K562 (cell line): ENCODE data around the gene CCT3. TPM values are rescaled to one million over a fixed set of nuclear protein-coding genes. Genes with fewer than 3 reads are reported as not detected.

Experiments
- ATAC-seq: fragments of 200-7000 bp; cut with Tn5 transposase; 3 replicates; pipeline ENCODE4 v1.9.1; 2020; ENCODE audit warnings: moderate library complexity
- BruUV-seq: library from RNA; stranded (reverse); fragments of 400-500 nt; replicated peaks from 2 replicates; lab custom pipeline; 2021; lab: Mats Ljungman, UMichigan
- CTCF ChIA-PET: fragments of 300-600 bp; formaldehyde crosslinking; extraction: SDS; loops from one replicate; lab custom pipeline; 2021; ENCODE audit warnings: low intra/inter-chr PET ratio; lab: Yijun Ruan, JAX
- POLR2A ChIA-PET: fragments of 300-600, 350-650 bp; sonication (Branson Sonifier 250); formaldehyde crosslinking; extraction: SDS; loops from one replicate; lab custom pipeline; 2021; ENCODE audit warnings: antibody characterized with exemption, inconsistent platforms; lab: Yijun Ruan, JAX
- DNase-seq, 4 experiments: peaks; one replicate each; pipeline versions ENCODE4 v3.0.0 to v3.0.0-alpha.2; 2011 to 2018; ENCODE audit warnings: low spot score in 3 of 4, mixed read lengths in 3 of 4; ENCODE audit errors: extremely low read depth in 1 of 4
- FAIRE-seq: peaks from 2 replicates; lab custom pipeline; 2011; peaks lifted over from hg19 to GRCh38; lab: Jason Lieb, UNC
- H2AFZ ChIP-seq: 2 replicates; pipeline ENCODE4 v1.6.0; 2011; ENCODE audit warnings: low read depth, low read length, control low read depth, inconsistent platforms
- H3K27ac ChIP-seq: fragments of 200-600 bp; 3 replicates; pipeline ENCODE4 v1.8.0; 2011; ENCODE audit warnings: low read depth, mild to moderate bottlenecking, control low read depth, inconsistent platforms, low read length, moderate library complexity, mixed read lengths; ENCODE audit errors: extremely low read depth
- H3K27me3 ChIP-seq, 2 experiments: fragments of 300-600 bp in 1 of 2; 2 replicates in 1 of 2; 3 replicates in 1 of 2; pipeline versions ENCODE4 v1.6.0 to v1.8.0; 2011; ENCODE audit warnings: inconsistent platforms in 2 of 2, low read length in 2 of 2, mild to moderate bottlenecking in 1 of 2, mixed read lengths in 1 of 2, moderate library complexity in 1 of 2; ENCODE audit not compliant: control insufficient read depth in 2 of 2, insufficient read depth in 2 of 2
- H3K36me3 ChIP-seq: fragments of 300-600 bp; 3 replicates; pipeline ENCODE4 v1.8.0; 2011; ENCODE audit warnings: mild to moderate bottlenecking, low read length, inconsistent platforms; ENCODE audit not compliant: control insufficient read depth, insufficient read depth
- H3K4me1 ChIP-seq, 2 experiments: fragments of 200-600 bp in 1 of 2; replicated peaks in 1 of 2; 2 replicates in 1 of 2; 3 replicates in 1 of 2; pipeline versions ENCODE4 v1.5.1 to v1.8.0; 2011; ENCODE audit warnings: inconsistent platforms in 2 of 2, low read length in 2 of 2, mild to moderate bottlenecking in 1 of 2, mixed read lengths in 1 of 2, moderate library complexity in 1 of 2; ENCODE audit not compliant: control insufficient read depth in 2 of 2, insufficient read depth in 2 of 2
- H3K4me2 ChIP-seq: 2 replicates; pipeline ENCODE4 v1.6.1; 2011; ENCODE audit warnings: low read length, control low read depth, inconsistent platforms, mixed read lengths; ENCODE audit not compliant: insufficient read depth
- H3K4me3 ChIP-seq: fragments of 200-600 bp; sonication (generic), shearing (Covaris generic); 2 replicates; pipeline ENCODE4 v1.5.1; 2016; ENCODE audit warnings: control low read depth, inconsistent platforms
- H3K79me2 ChIP-seq: fragments of 200-600 bp; 3 replicates; pipeline ENCODE4 v1.8.0; 2011; ENCODE audit warnings: low read length, inconsistent platforms; ENCODE audit not compliant: control insufficient read depth, insufficient read depth
- H3K9ac ChIP-seq, 2 experiments: 2 replicates each; pipeline versions ENCODE4 v1.6.0 to v1.6.1; 2011; ENCODE audit warnings: low read depth in 2 of 2, low read length in 2 of 2, control low read depth in 1 of 2, inconsistent platforms in 1 of 2, mild to moderate bottlenecking in 1 of 2, mixed read lengths in 1 of 2; ENCODE audit not compliant: insufficient read depth in 1 of 2
- H3K9me1 ChIP-seq: one replicate; pipeline ENCODE4 v1.6.0; 2011; ENCODE audit warnings: inconsistent platforms, mild to moderate bottlenecking, low read length, moderate library complexity; ENCODE audit not compliant: control insufficient read depth, insufficient read depth
- H3K9me3 ChIP-seq: replicated peaks from 2 replicates; pipeline ENCODE4 v1.5.1; 2011; ENCODE audit warnings: low read depth, low read length, inconsistent platforms; ENCODE audit not compliant: control insufficient read depth, insufficient read depth
- H4K20me1 ChIP-seq: replicated peaks from 2 replicates; pipeline ENCODE4 v1.6.1; 2011; ENCODE audit warnings: low read length, inconsistent platforms, mixed read lengths; ENCODE audit not compliant: control insufficient read depth, insufficient read depth
- RNF2 ChIP-seq: sonication (generic); IDR thresholded peaks from 2 replicates; pipeline ENCODE4 v1.6.1; 2016
- WGBS: fragments of 100-300 bp; shearing (Covaris generic); methylation state at CpG from one replicate; pipeline ENCODE4 v1.1.6; 2016; ENCODE audit warnings: low coverage, mixed read lengths; ENCODE audit not compliant: insufficient coverage; ENCODE audit errors: missing lambda C conversion rate; 5-methylcytosine and 5-hydroxymethylcytosine counted together
- in situ Hi-C: fragments of 300-500 bp; cut with MboI; formaldehyde crosslinking; loops from 4 replicates; pipeline ENCODE4 v1.15.0; 2018; ENCODE audit warnings: inconsistent platforms, mixed read lengths
- intact Hi-C: fragments of 100-400 bp; cut with micrococcal nuclease; formaldehyde crosslinking; loops from 2 replicates; pipeline ENCODE4 v1.14.2; 2022
- polyA plus RNA-seq, 8 experiments: library from polyadenylated mRNA; depleted of rRNA in 4 of 8; stranded (reverse) in 5 of 8; unstranded in 3 of 8; fragments of >200 nt; fragmentation: Nextera tagmentation in 2 of 8; fragmentation: Illumina TruSeq in 1 of 8; extraction: Ambion mirVana in 2 of 8; extraction: Trizol in 1 of 8; gene quantifications; 2 replicates each; pipeline versions ENCODE4 v1.2.1 to v1.2.3, GENCODE V29; 2011 to 2014; ENCODE audit warnings: inconsistent platforms in 1 of 8, missing spikeins in 1 of 8
- total RNA-seq, 7 experiments: library from RNA; depleted of rRNA in 6 of 7; stranded (reverse); fragments of >200 nt in 6 of 7; fragmentation: Illumina TruSeq in 2 of 7; extraction: Trizol in 2 of 7; gene quantifications; 2 replicates each; pipeline versions ENCODE4 v1.2.1 to v1.2.3, GENCODE V29; 2011 to 2021; ENCODE audit warnings: low replicate concordance in 1 of 7
- TF ChIP-seq, protein P1 (sequence below): fragments of 250-450 bp; sonication (Bioruptor Pico); IDR thresholded peaks from 2 replicates; pipeline ENCODE4 v1.4.0; 2020; ENCODE audit warnings: mild to moderate bottlenecking, moderate library complexity, borderline replicate concordance

CCT3 gene
- total and polyA plus RNA-seq, 9 of the 15 experiments (the other 6 are each of a cell fraction or from before 2014, with no cell fraction given), result 475 to 1,167 (median 610) TPM

DNA sequence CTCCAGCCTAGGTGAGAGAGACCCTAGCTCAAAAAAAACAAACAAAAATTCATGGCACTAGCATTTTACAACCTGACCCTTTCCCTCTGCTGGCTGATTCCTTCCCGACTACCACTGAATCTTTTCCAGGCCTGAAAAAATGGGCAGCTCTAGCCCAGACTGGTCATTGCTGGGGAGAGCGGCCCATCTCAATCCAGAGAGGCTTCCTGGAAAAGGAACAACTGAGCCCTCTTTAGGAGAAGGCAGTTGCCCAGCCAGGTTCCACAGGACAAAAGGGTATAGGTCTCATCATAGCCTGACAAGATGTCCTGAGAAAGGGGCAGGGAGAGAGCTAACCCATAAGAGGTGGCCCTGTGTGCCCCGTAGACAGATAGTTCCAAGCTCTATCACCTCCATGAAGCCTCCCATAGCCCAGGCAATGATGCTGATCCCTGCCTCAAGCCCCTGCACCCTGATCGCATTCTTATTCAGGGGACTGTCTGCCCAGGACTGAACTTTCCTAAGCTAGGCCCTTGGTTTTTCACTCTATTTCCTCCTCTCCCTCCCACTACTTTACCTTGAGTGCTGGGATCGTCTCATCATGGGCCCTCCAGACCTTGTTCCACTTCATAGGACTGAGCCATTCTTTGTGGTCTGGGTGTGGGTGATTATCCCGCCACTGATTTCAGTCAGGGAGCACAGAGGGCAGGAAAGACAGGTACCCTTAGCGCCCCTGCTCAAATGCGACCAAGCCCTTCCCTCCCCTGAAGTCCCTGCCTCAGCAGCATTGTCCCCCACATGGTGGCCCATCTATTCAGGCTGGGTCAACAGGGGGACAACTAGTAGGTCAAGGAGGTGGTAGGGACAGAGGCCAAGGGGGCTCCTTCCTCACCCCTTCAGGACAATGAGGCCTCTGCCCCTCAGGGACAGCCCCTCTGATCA, 49.1 kb upstream of the CCT3 start:
- in situ Hi-C loops, result loop anchor here (5.0 kb wide), 2 partner anchors 55 to 215 kb away; partner anchors contain the start of gene GPATCH4
- ChIA-PET CTCF (interaction anchor here (1.2 to 10.1 kb wide), 2 partner anchors 57 to 222 kb away, joined by 11 to 240 read pairs; no protein-coding TSS in a partner anchor), POLR2A (interaction anchor here (0.6 to 3.0 kb wide), 4 partner anchors 9 to 58 kb away, joined by 3 to 26 read pairs (median 4); no protein-coding TSS in a partner anchor)
- H3K27me3 ChIP-seq, result peaks cover 11 to 18% of the 10 kb centered on the region in 2 experiments; a peak in 4 of 5 replicates
- H4K20me1 ChIP-seq, result peaks cover 3% of the 10 kb centered on the region; the same call in 1 of the 2 replicates
- no peaks in the 10 kb centered on the region for H3K79me2 ChIP-seq
- no peaks in the 10 kb centered on the region for H3K36me3 ChIP-seq
- no peak overlapping the region for H3K4me2 ChIP-seq
- DNase-seq, result no peak
- H3K4me3 ChIP-seq, result no peak overlapping the region
- H3K9ac ChIP-seq, result no peak overlapping the region
- H3K9me3 ChIP-seq, result no peaks in the 10 kb centered on the region
- no peaks in the 10 kb centered on the region for H3K9me1 ChIP-seq
- no peak overlapping the region for H2AFZ ChIP-seq
- TF ChIP-seq RNF2, result no peak
- TF ChIP-seq, protein P1, sequence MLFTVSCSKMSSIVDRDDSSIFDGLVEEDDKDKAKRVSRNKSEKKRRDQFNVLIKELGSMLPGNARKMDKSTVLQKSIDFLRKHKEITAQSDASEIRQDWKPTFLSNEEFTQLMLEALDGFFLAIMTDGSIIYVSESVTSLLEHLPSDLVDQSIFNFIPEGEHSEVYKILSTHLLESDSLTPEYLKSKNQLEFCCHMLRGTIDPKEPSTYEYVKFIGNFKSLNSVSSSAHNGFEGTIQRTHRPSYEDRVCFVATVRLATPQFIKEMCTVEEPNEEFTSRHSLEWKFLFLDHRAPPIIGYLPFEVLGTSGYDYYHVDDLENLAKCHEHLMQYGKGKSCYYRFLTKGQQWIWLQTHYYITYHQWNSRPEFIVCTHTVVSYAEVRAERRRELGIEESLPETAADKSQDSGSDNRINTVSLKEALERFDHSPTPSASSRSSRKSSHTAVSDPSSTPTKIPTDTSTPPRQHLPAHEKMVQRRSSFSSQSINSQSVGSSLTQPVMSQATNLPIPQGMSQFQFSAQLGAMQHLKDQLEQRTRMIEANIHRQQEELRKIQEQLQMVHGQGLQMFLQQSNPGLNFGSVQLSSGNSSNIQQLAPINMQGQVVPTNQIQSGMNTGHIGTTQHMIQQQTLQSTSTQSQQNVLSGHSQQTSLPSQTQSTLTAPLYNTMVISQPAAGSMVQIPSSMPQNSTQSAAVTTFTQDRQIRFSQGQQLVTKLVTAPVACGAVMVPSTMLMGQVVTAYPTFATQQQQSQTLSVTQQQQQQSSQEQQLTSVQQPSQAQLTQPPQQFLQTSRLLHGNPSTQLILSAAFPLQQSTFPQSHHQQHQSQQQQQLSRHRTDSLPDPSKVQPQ, result no peak
- TF ChIP-seq, all 486 proteins: peak for 0
- BruUV-seq, result no TSS peak
- intact Hi-C loops, result no loop called here
- H3K27ac ChIP-seq, result no peak overlapping the region
- WGBS, result 30% methylated on average over 8 of the region's 8 CpGs
- H3K4me1 ChIP-seq, result peaks cover 0 to 25% of the 10 kb centered on the region in 2 experiments; a peak in 2 of 5 replicates
- ATAC-seq (no peak), FAIRE-seq (no peak)
